Measurements from ENCODE around the gene CDHR3. TPM values are rescaled to one million over a fixed set of nuclear protein-coding genes. Genes with fewer than 3 reads are reported as not detected.

CDHR3 gene, protein sequence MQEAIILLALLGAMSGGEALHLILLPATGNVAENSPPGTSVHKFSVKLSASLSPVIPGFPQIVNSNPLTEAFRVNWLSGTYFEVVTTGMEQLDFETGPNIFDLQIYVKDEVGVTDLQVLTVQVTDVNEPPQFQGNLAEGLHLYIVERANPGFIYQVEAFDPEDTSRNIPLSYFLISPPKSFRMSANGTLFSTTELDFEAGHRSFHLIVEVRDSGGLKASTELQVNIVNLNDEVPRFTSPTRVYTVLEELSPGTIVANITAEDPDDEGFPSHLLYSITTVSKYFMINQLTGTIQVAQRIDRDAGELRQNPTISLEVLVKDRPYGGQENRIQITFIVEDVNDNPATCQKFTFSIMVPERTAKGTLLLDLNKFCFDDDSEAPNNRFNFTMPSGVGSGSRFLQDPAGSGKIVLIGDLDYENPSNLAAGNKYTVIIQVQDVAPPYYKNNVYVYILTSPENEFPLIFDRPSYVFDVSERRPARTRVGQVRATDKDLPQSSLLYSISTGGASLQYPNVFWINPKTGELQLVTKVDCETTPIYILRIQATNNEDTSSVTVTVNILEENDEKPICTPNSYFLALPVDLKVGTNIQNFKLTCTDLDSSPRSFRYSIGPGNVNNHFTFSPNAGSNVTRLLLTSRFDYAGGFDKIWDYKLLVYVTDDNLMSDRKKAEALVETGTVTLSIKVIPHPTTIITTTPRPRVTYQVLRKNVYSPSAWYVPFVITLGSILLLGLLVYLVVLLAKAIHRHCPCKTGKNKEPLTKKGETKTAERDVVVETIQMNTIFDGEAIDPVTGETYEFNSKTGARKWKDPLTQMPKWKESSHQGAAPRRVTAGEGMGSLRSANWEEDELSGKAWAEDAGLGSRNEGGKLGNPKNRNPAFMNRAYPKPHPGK
- 10 to 100 TPM in 7 of 10 donors, 1 to 10 TPM in 3; 7.8 to 24.3 (median 14.0) TPM for polyA plus RNA-seq (ENCODE audit: insufficient read length in 10 of 10)
- long read RNA-seq, donor 1, result 0 reads
- long read RNA-seq, donor 2, result 0 reads
- long read RNA-seq, donor 3, result 0 reads
- long read RNA-seq, donor 4, partial matches to known transcripts, result 0 of 1 reads
- long read RNA-seq, donor 4, other reads (novel, unspliced or antisense), result 0 of 1 reads
- long read RNA-seq, donor 5, result 0 reads
- long read RNA-seq, donor 6, result 0 reads
- long read RNA-seq, donor 7, result 0 reads
- long read RNA-seq, donor 8, result 0 reads
- long read RNA-seq, donor 9, result 0 reads

GRCh38 chr7:105963038-105963667 is at the start of gene CDHR3:
Gene CDHR3 (plus strand): TSS chr7:105963264. CDS start chr7:105963319, 55 bp downstream.
- DNase-seq, result no peak

DNA sequence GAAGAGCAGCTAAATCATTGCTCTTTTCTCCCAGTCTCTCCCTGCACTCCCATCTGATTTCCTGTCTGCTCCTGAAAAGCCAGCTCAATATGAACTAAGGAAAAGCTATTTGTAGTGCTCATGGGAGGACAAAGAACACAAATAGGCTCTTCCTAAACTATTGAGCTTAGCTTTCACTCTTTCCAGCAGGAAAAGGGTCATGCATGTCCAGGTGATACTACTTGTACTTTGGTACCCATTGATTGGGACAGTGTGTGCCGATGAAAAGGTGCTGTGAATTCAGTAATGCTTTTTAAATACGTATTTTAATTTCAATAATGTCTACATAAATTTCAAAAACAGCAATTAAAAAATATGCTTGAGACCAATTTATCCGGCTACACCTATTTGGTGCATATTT is 49.1 kb upstream of the CDHR3 start:
- no peak for DNase-seq

DNA sequence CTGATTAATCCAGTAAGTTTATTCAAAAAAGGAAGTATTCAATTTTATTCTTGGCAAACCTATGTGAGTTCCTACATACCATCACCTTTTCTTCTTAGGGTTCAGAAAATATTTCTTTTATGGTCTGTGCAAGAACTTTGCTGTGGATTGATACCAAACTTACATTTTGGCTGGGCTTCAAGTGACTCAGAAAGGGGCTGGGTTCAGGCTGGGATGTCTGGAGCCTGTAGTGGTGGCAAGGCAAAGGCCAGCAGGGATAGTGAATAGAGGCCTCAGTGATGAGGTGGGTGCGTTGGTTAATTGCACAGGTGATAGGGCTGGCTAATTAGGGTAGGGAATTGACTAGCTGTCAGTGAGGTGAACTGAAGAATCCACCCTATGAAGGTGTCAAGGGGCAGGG is 46.5 kb upstream of the CDHR3 start:
- peak in 1 of 3 donors; percentile 9 for DNase-seq

DNA sequence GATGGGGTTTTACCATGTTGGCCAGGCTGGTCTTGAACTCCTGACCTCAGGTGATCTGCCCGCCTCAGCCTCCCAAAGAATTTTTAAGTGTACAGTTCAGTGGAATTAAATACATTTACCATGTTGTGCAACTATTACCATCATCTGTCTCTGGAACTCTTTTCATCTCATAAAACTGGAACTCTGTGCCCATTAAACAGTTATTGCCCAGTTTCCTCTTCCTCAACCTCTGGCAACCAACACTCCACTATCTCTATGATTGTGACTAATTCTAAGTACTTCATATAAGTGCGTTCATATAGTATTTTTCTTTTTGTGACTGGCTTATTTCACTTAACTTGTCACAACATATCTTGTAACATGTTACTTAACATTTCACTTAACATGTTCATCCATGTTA is 45.4 kb upstream of the CDHR3 start:
- no peak for DNase-seq

GRCh38 chr7:105920766-105921165 is 42.3 kb upstream of the CDHR3 start:
- no peak for DNase-seq

DNA sequence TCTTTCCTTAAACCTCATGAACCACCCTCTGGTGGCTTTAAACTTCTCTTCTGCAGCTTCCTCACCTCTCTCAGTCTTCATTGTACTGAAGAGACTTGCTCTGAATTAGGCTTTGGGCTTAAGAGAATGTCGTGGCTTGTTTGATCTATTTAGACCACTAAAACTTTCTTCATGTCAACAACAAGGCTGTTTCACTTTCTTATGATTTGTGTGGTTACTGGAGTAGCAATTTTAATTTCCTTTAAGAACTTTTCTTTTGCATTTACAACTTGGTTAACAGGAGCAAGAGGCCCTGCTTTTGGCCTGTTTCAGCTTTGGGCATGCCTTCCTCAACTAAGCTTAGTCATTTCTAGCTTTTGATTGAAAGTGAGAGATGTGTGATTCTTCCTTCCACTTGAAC is 38.1 kb upstream of the CDHR3 start:
- DNase-seq, result no peak

DNA sequence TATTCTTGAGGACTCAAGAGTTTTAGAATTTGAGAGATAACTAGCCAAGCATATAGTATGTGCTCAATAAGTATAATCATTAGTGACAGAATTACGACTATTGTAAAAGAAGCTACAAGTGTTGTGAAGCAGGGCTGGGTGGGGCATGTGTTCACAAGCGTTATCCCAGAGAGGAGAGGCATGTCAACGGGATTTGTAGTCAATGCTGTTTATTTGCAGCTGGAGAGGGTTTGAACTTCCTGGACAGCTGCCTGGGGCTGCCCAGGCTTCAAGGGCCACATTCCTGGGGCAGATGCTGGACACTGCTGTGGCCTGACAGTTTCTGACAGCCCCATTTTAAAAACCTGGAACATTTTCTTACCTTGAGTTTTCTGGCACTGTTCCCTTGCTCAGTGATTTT is 36.9 kb upstream of the CDHR3 start:
- DNase-seq, result peak in 1 of 3 donors; percentile 21

DNA sequence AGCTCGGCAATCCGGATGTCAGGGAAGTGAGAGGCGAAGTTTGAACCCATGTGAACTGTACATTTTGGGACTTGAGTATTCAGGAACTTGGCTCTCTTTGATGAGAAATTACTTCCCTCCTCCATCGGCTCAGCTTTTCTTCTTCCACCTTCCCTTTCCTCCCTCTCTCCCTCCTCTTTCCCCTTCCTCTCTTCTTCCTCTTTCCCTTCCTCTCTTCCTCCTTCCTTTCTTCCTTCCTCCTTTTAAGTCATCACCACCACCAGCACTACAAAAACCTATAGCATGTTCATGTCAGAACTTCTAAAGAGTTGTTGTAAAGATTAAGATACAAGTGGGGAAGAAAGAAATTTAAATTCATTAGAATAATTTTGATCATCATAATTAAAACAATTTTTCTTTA is 31.9 kb upstream of the CDHR3 start:
- DNase-seq, result no peak

- DNase-seq, result peak; percentile 72 to 87 (median 84)
These were observed 30.1 kb upstream of the CDHR3 start for GRCh38 chr7:105932835-105933477.

GRCh38 chr7:105934572-105935185 is 28.4 kb upstream of the CDHR3 start:
- DNase-seq, result peak in 2 of 3 donors; percentile 42 to 43

DNA sequence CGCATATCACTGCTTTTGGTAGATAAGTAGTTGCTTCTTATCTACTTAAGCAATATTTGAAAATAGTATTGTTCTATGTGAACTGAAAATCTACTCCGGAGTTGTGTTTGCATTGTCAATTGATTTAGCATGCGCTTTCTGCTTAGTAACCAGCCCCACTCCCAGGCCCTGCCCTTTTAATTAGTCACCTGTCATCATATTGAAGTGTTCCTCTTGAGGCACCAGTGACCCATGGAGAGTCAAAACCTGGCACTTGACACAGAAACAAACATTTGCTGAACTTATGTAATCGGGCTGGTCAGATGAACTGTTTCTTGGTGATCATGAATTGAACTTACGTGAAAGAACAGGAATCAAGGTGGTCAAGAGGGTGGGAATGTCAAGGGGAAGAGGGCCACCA is 27.8 kb upstream of the CDHR3 start:
- DNase-seq, result no peak

DNA sequence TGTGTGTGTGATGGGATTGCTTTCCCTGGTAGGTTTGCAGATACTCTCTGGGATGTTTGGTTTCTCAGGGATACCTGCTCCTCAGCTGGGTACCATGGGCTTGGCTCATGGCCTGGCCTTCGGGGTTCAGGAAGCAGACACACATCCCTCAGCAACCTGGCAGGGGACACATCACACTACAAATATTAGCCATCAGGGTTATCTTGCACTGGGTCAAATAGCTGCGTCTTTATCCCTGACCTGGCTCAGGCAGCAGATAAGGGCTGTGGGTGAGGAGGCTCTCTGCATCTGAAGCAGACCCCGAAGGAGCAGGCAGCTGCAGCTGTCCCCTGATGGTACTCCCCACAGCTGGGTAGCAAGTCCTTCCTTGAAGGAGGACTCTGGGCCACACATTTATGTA is 25.7 kb upstream of the CDHR3 start:
- no peak for DNase-seq

- no peak for DNase-seq
These were observed 23.0 kb upstream of the CDHR3 start for GRCh38 chr7:105940109-105940508.

DNA sequence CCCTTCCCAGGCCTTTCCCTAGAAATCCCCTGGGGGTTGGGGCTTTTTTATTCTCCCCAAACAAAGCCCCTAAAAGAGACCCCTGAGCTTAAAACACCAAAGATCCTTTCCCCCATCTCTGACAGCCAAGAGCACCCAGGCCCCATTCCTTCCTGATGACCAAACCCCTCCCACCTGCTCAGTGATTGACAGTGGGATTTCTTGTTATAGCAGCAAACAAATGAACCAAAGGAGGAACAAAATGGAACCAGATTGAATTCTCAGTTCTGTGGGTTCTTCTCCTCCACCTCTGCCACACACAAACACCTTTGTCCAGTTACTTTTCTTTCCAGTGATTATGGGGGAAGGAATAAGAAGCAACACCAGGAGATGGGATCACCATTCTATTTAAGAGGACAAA is 21.5 kb upstream of the CDHR3 start:
- DNase-seq, result no peak

DNA sequence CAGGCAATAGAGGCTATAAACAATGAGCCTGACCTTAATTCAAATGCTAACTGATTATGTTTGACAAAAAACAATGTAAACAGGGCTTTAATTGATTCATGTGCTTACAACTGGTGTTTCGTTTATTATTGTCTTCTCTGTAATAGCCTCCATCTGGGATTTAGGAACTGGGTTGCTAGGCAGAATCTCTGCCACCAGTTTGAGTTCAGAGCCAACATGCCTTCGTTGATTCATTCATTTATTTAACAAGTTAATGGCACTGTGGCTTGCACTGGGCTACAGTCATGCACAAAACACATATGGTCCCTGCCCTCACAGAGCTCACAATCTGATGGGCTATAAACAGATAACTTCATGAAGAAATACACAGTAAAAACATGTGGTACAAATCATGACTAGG is 19.6 kb upstream of the CDHR3 start:
- DNase-seq, result no peak

GRCh38 chr7:105945848-105946247 is 17.2 kb upstream of the CDHR3 start:
- no peak for DNase-seq

DNA sequence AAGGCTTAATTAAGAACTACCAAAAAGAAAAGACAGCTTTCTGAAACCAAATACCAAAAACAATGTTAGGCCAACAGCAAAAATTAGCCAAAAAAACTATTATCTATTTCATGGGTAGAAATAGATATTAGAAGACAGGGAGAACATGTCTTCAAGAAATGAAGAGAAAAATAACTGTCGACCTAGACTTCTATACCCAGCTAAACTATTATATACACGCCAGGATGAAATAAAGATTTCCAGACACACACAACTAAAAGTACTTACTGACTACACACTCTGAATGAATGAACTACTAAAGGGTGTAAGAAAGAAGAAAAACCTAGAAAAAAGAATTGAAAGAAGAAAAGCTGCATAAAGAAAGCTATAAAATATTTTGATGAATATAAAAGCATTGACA is 11.5 kb upstream of the CDHR3 start:
- DNase-seq, result no peak

GRCh38 chr7:105952917-105953595 is 10.0 kb upstream of the CDHR3 start:
- no peak for DNase-seq

- no peak for DNase-seq
These were observed 8.4 kb upstream of the CDHR3 start for GRCh38 chr7:105954711-105955110.

All from muscle of back (tissue), 13 donors.